Stimulated activated naive CD4-positive, alpha-beta T cell treated with Interleukin-2 at 50 U/mL for 16 hours (primary cell): ENCODE data around the gene MCOLN3.
"Not testable (repeated sequence)": the region's sequence is repeated elsewhere in the genome, so short reads cannot be mapped to it uniquely, and the experiment has no call there.

Experiments used
- DNase-seq: peaks from one replicate; lab custom pipeline; 2025; lab: John Stamatoyannopoulos, UW

Gene MCOLN3

DNA sequence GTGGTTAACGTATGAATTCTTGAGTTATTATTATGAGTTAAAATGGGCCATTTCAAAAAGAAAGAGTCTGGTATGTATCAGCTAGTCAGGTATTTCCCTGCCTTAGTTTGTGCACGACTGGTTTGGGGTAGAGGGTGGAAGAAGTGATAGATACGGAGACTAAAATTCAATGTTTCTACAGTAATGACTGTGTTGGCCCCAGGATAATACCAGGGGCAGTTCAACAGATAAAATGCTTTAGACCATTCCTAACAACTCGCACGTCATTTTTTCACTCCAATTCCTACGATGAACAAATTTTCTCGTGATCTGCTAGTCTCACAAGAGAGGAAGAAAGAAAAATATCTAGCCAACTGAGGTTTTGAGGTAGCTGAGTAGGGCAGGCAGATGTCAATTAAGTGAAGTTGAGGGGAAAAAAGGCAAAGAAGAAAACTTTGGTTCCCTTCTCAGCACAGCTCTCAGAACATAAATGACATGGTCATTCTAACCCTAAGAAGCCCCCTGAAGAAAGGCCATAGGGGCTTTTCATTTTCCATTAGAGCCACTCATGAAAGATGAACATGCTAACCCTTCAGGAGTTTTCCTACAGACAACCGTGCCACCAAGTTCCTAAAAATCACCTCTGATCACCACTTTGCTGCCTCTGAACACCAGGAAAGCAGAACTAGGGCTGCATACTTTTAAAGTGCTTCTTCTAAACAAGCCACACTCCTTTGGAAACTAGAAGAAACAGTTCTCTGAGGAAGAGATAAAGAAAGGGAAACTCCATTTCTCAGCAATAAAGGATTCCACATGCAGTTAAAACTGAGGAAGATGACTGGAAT, 57.0 kb downstream of the MCOLN3 start:
- DNase-seq = no peak

DNA sequence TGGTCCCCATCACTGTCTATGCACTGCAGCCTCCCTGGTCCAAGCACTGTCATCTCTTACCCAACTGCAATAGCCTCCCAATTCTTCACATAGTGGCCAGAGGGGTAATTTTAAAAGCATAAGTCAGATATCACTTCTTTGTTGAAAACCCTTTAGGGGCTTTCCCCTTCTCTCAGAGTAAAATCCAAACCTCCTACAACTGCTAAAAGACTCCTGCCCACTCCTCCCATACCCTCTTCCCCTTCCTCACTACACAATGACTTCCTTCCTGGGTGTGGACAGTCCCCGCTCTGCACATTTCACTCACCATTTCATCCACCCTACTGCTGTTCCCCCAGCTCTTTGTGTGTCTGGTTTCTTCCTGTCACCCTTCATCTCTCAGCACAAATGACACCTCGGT, 59.7 kb downstream of the MCOLN3 start:
- DNase-seq = no peak

DNA sequence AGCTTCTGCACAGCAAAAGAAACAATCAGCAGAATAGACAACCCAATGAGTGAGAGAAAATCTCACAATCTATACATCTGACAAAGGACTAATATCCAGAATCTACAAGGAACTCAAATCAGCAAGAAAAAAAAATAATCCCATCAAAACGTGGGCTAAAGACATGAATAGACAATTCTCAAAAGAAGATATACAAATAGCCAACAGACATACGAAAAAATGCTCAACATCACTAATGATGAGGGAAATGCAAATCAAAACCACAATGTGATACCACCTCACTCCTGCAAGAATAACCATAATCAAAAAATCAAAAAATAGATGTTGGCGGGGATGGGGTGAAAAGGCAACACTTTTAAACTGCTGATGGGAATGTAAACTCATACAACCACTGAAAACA, 61.7 kb downstream of the MCOLN3 start:
- DNase-seq = not testable (repeated sequence)

GRCh38 chr1:84985365-84985764, 62.9 kb downstream of the MCOLN3 start:
- DNase-seq = no peak

DNA sequence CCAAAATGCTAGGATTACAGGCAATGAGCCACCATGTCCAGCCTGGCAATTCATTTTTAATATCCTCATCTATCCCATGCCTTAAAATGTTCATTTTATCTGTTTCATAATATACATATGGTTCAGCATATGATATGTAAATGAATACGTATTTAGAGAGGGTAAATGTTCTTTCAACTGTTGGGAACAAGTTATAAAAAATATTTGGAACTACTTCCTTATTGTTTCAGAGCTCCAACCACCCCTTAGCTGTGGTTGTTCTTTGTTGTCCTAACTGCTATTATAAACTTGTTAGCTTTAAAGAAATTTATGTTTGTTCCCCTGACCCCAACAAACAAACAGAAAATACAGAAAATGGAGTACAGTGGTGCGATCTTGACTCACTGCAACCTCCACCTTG, 65.9 kb downstream of the MCOLN3 start:
- DNase-seq = no peak

- no peak for DNase-seq
Observed at GRCh38 chr1:84975035-84975434, 73.3 kb downstream of the MCOLN3 start.

DNA sequence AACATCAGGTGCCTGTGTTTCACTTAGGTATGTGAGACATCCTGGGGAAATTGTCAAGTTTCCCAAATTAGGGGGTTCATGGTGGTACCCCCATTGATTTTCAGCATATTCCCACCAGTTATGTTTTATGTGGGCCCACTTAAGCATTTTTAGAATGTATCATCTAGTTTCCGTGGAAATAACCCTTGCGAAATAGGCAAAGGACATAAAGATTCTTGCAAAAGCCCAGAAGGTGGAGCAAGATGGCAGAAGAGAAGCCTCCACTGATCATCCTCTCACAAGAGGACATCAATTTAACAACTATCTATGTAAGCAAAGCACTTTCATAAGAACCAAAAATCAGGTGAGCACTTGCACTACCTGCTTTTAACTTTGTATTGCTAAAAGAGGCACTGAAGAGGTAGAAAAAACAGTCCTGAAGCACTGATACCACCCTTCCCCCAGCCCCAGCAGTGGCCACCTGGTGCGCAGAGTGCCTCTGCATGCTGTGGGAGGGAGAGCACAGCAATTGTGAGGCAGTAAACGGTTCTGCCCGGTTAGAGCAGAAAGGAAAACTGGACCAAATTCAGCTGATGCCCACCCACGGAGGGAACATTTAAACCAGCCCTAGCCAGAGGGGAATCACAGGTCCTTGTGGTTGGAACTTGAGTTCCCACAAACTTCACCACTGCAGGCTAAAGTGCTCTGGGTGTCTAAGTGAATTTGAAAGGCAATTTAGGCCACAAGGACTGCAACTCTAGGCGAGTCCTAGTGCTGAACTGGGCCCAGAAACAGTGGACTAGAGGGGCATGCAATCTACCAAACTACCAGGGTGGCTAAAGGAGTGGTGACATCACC, 74.6 kb downstream of the MCOLN3 start:
- no peak for DNase-seq

DNA sequence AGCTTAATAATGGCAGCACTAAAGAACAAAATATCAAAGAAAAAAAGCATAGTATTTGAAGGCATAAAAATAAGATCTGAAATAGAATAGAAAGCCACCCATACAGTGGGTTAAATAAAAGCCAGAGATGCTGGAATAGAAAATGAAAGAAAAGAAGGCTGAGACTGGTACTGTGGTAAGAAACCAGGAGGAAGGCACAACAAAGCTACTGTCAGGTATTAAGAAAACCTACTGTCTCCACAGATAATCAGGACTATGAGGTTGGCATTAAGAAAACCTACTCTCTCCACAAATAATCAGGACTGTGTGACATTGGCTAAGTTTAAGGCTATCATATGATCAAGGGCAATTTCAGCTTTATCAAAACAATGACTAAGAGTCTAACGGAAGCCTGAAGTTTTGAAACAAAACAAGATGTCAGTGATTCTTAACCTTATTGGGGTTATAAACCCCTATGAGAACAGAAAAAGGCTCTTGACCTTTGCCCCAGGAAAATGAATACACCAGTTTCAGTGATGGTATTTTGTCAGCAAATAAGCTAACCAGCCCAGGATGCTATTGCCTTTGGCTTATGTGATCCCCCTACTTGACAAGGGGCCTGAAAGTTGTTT, 75.8 kb downstream of the MCOLN3 start:
- no peak for DNase-seq

GRCh38 chr1:84971957-84972356, 76.3 kb downstream of the MCOLN3 start:
- no peak for DNase-seq

DNA sequence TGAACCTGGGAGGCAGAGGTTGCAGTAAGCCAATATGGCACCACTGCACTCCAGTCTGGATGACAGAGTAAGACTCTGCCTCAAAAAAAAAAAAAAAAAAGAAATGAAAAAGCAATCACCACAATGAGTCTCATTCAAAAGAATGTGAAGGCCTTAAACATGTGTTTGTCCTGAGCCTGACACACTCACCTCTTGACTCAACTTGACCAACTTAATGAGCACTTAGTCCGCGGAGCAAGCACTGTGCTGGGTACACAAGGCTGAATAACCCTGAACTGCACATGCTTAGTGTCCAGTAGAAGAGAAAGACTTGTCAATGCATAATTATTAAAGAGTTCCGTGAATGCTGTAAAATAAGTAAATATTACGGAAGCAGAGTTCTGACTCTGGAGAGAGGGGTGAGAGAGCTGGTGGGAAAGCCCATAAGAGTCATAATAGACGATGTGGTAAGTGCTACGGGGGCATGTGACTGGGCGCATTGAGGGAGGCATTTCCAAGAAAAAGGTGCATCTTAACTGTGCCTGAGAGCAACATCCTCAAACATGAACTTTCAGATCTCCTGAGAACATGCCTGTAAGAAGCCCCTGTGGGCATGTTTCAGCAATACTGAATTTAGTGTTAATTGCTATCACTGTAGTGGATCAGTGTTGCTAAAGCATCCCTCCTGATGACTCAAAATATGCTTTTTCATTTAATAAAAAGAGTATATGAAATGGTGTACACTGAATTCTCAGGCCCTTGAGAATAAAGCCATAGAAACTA, 78.6 kb downstream of the MCOLN3 start:
- DNase-seq = peak; percentile 46

- DNase-seq = no peak
Observed at GRCh38 chr1:84968865-84969264, 79.4 kb downstream of the MCOLN3 start.

DNA sequence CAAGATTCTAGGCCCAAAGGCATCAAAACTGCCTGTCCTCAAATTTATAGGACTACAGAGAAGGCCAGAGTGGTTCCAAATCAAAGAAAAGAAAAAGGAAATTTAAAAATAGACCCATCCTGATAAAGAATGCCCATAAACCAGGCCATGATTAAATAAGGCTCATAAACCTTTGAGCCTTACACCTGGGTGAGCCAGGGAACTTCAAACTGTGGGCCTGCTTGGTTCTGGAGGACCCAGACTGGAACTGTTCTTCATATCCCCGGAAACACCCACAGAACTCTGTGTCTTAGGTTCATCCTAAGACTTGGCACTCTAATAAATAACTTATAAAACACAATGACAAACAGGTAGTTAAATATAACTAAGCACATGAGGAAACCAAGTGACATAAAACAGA, 80.2 kb downstream of the MCOLN3 start:
- no peak for DNase-seq
